Measurements from ENCODE around the gene CDH24. TPM values are rescaled to one million over a fixed set of nuclear protein-coding genes. Genes with fewer than 3 reads are reported as not detected.

The CDH24 gene
- total RNA-seq, 4 donors from 2014 or later, result 3.4 to 8.4 (median 5.7) TPM

- H3K4me3 ChIP-seq, result peak overlapping the region; percentile 70
- peaks cover 14% of the 10 kb centered on the region for H3K4me1 ChIP-seq
- 39% methylated on average over 17 of the region's 17 CpGs for WGBS
- H3K9me3 ChIP-seq, result no peaks in the 10 kb centered on the region
- peak overlapping the region; percentile 93 for H3K27ac ChIP-seq
- H3K36me3 ChIP-seq, result peaks cover 40% of the 10 kb centered on the region
- TF ChIP-seq POLR2AphosphoS5 (IDR thresholded peaks at IDR 0.05), result no peak
- no peak for TF ChIP-seq POLR2A (IDR thresholded peaks at IDR 0.05)
- no peak for TF ChIP-seq EP300 (IDR thresholded peaks at IDR 0.05)
- TF ChIP-seq CTCF (IDR thresholded peaks at IDR 0.05), result no peak
- DNase-seq (ENCODE audit: low spot score in 2 of 2), result no peak
- H3K27me3 ChIP-seq, result no peaks in the 10 kb centered on the region
Measured at GRCh38 chr14:23033801-23034497, 23.4 kb downstream of the CDH24 start.

GRCh38 chr14:23033251-23033727 is 24.0 kb downstream of the CDH24 start:
- 94% methylated on average over 10 of the region's 10 CpGs for WGBS
- TF ChIP-seq POLR2AphosphoS5 (IDR thresholded peaks at IDR 0.05) (no peak), EP300 (IDR thresholded peaks at IDR 0.05) (no peak), CTCF (IDR thresholded peaks at IDR 0.05) (no peak), POLR2A (IDR thresholded peaks at IDR 0.05) (no peak)
- no peak overlapping the region for H3K27ac ChIP-seq
- H3K4me1 ChIP-seq, result peaks cover 17% of the 10 kb centered on the region
- H3K27me3 ChIP-seq, result no peaks in the 10 kb centered on the region
- no peak for DNase-seq (ENCODE audit: low spot score in 2 of 2)
- peaks cover 46% of the 10 kb centered on the region for H3K36me3 ChIP-seq
- H3K9me3 ChIP-seq, result no peaks in the 10 kb centered on the region
- H3K4me3 ChIP-seq, result peak overlapping the region; percentile 70

GRCh38 chr14:23030936-23031335 is 26.4 kb downstream of the CDH24 start:
- no peaks in the 10 kb centered on the region for H3K9me3 ChIP-seq
- no peaks in the 10 kb centered on the region for H3K27me3 ChIP-seq
- WGBS, result 97% methylated on average over 4 of the region's 4 CpGs
- no peak overlapping the region for H3K4me3 ChIP-seq
- H3K27ac ChIP-seq, result no peak overlapping the region
- H3K36me3 ChIP-seq, result peaks cover 66% of the 10 kb centered on the region
- TF ChIP-seq CTCF (IDR thresholded peaks at IDR 0.05), result no peak
- no peak for TF ChIP-seq POLR2AphosphoS5 (IDR thresholded peaks at IDR 0.05)
- TF ChIP-seq POLR2A (IDR thresholded peaks at IDR 0.05), result no peak
- peaks cover 17% of the 10 kb centered on the region for H3K4me1 ChIP-seq
- no peak for DNase-seq (ENCODE audit: low spot score in 2 of 2)

GRCh38 chr14:23028799-23029198 is 28.5 kb downstream of the CDH24 start:
- H3K27me3 ChIP-seq, result no peaks in the 10 kb centered on the region
- H3K36me3 ChIP-seq, result peaks cover 75% of the 10 kb centered on the region
- no peak for DNase-seq (ENCODE audit: low spot score in 2 of 2)
- TF ChIP-seq POLR2A (IDR thresholded peaks at IDR 0.05), result no peak
- no peak for TF ChIP-seq POLR2AphosphoS5 (IDR thresholded peaks at IDR 0.05)
- no peak for TF ChIP-seq EP300 (IDR thresholded peaks at IDR 0.05)
- no peak for TF ChIP-seq CTCF (IDR thresholded peaks at IDR 0.05)
- no peaks in the 10 kb centered on the region for H3K9me3 ChIP-seq
- H3K27ac ChIP-seq, result no peak overlapping the region
- WGBS, result 70% methylated on average over 2 of the region's 2 CpGs
- no peak overlapping the region for H3K4me3 ChIP-seq
- peaks cover 11% of the 10 kb centered on the region for H3K4me1 ChIP-seq

GRCh38 chr14:23025151-23025814 is 32.0 kb downstream of the CDH24 start:
- H3K27ac ChIP-seq, result no peak overlapping the region

More at GRCh38 chr14:23025151-23025814, 32.0 kb downstream of the CDH24 start:
- Histone ChIP-seq H3K36me3 (peaks cover 47% of the 10 kb centered on the region), H3K4me1 (peaks cover 5% of the 10 kb centered on the region), H3K9me3 (no peaks in the 10 kb centered on the region), H3K4me3 (no peak overlapping the region), H3K27me3 (no peaks in the 10 kb centered on the region)
- 73% methylated on average over 4 of the region's 4 CpGs for WGBS
- TF ChIP-seq POLR2AphosphoS5 (IDR thresholded peaks at IDR 0.05) (no peak), CTCF (IDR thresholded peaks at IDR 0.05) (no peak), EP300 (IDR thresholded peaks at IDR 0.05) (no peak)
- no peak for DNase-seq (ENCODE audit: low spot score in 2 of 2)
